ENCODE data around the gene RPTOR. TPM values are rescaled to one million over a fixed set of nuclear protein-coding genes. Genes with fewer than 3 reads are reported as not detected.

Gene RPTOR
- total RNA-seq, 1 donor from 2014 or later, result 53.7 TPM

DNA sequence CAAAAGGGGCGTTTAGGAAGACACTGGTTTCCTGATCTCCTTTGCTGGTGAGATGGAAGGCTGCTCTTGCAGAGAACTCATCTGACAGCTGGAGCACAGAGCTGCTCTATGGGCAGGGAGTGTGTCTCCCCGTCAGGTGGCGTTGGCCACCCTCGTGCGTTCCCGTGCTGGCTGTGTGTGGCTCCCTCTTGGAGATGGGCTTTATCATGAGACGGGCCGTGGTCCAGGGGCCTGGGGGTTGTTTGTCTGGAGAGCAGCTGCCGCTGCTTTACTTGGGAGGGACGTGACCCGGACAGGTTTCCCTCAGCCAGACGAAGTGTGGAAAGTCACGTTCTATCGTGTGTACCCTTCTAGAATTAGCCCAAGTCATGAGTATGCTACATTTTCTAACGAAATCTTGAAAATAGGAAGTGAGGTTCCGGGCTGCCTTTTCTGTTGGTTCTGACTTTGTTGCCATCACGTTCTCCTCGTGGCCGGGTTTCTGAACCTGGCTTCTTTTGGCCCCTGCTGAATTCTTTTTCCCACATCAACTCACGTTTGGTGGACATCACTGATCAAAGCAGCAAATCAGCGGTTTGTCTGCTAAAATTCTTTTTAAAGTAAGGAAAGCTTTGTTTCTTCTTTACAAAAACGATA, 341.4 kb downstream of the RPTOR start:
- H3K27ac Mint-ChIP-seq, result no peak overlapping the region
- H3K4me3 Mint-ChIP-seq, result no peak overlapping the region
- no peaks in the 10 kb centered on the region for H3K4me1 Mint-ChIP-seq
- H3K9me3 Mint-ChIP-seq, result no peaks in the 10 kb centered on the region
- H3K36me3 Mint-ChIP-seq, result peaks cover 25% of the 10 kb centered on the region
- TF ChIP-seq CTCF (IDR thresholded peaks at IDR 0.05; ENCODE audit: unreplicated experiment), result no peak
- DNase-seq (ENCODE audit: low spot score in 2 of 2, unreplicated experiment in 2 of 2), result no peak
- no peaks in the 10 kb centered on the region for H3K27me3 Mint-ChIP-seq (ENCODE audit: low read depth)

- peaks cover under 1% of the 10 kb centered on the region for H3K4me1 Mint-ChIP-seq
- no peak overlapping the region for H3K4me3 Mint-ChIP-seq
- peaks cover 20% of the 10 kb centered on the region for H3K36me3 Mint-ChIP-seq
- no peak overlapping the region for H3K27ac Mint-ChIP-seq
- no peak for TF ChIP-seq CTCF (IDR thresholded peaks at IDR 0.05; ENCODE audit: unreplicated experiment)
- no peaks in the 10 kb centered on the region for H3K27me3 Mint-ChIP-seq (ENCODE audit: low read depth)
- no peak for DNase-seq (ENCODE audit: low spot score in 2 of 2, unreplicated experiment in 2 of 2)
- H3K9me3 Mint-ChIP-seq, result no peaks in the 10 kb centered on the region
Measured at GRCh38 chr17:80886641-80887573, 342.3 kb downstream of the RPTOR start.

- no peaks in the 10 kb centered on the region for H3K9me3 Mint-ChIP-seq
- DNase-seq (ENCODE audit: low spot score in 2 of 2, unreplicated experiment in 2 of 2), result no peak
- no peak overlapping the region for H3K27ac Mint-ChIP-seq
- H3K27me3 Mint-ChIP-seq (ENCODE audit: low read depth), result no peaks in the 10 kb centered on the region
- peaks cover 12% of the 10 kb centered on the region for H3K36me3 Mint-ChIP-seq
- peaks cover 8% of the 10 kb centered on the region for H3K4me1 Mint-ChIP-seq
- H3K4me3 Mint-ChIP-seq, result no peak overlapping the region
- TF ChIP-seq CTCF (IDR thresholded peaks at IDR 0.05; ENCODE audit: unreplicated experiment), result no peak
Measured at GRCh38 chr17:80887639-80888175, 343.1 kb downstream of the RPTOR start.

GRCh38 chr17:80888276-80889160, 343.9 kb downstream of the RPTOR start:
- no peaks in the 10 kb centered on the region for H3K27me3 Mint-ChIP-seq (ENCODE audit: low read depth)
- peaks cover 8% of the 10 kb centered on the region for H3K4me1 Mint-ChIP-seq
- no peak overlapping the region for H3K4me3 Mint-ChIP-seq

More at GRCh38 chr17:80888276-80889160, 343.9 kb downstream of the RPTOR start:
- no peak for TF ChIP-seq CTCF (IDR thresholded peaks at IDR 0.05; ENCODE audit: unreplicated experiment)
- DNase-seq (ENCODE audit: low spot score in 2 of 2, unreplicated experiment in 2 of 2), result no peak
- H3K27ac Mint-ChIP-seq, result no peak overlapping the region
- H3K9me3 Mint-ChIP-seq, result no peaks in the 10 kb centered on the region
- H3K36me3 Mint-ChIP-seq, result peaks cover 11% of the 10 kb centered on the region

Measured in mesothelial cell of epicardium (in vitro differentiated cells).